ENCODE measurements around the gene PRTFDC1. TPM values are rescaled to one million over a fixed set of nuclear protein-coding genes. Genes with fewer than 3 reads are reported as not detected.

PRTFDC1 gene
- total RNA-seq, 1 experiment from 2014 or later = not detected

DNA sequence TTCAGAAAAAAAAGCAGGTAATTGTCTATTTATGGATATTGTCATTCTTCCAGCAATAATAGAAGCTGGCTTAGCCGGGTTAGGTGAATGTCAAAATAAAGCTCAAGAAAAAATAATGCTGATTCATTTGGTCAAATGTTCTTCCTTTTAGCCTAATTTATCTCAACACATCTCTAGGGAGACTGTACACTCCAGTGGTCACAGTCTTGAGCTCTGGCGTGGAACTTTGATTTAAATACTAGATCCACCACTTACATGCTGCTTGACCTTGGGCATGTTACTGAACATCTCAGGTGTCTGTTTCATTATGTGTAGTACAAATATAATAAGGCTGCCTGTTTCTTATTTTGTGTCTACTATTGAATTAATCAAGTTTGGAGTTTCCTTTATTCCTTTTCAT is 22.0 kb downstream of the PRTFDC1 start:
- Histone ChIP-seq H3K36me3 (ENCODE audit: control insufficient read depth in 1 of 2, insufficient read depth in 2 of 2, low read length in 2 of 2) (no peaks in the 10 kb centered on the region), H3K9ac (ENCODE audit: low read length) (no peak overlapping the region), H4K20me1 (ENCODE audit: insufficient read depth) (no peaks in the 10 kb centered on the region), H3K4me3 (replicated peaks in 1 of 2; ENCODE audit: low read depth in 1 of 2, low read length in 2 of 2) (no peak overlapping the region), H3K9me3 (ENCODE audit: control insufficient read depth in 1 of 2, insufficient read depth in 1 of 2, low read depth in 1 of 2, low read length in 2 of 2) (no peaks in the 10 kb centered on the region), H2AFZ (ENCODE audit: low read depth, low read length, poor library complexity, severe bottlenecking) (no peak overlapping the region), H3K27ac (ENCODE audit: low read depth, low read length) (no peak overlapping the region), H3K4me1 (ENCODE audit: control insufficient read depth in 1 of 2, insufficient read depth in 2 of 2, low read length in 2 of 2) (no peaks in the 10 kb centered on the region), H3K4me2 (ENCODE audit: low read length) (no peak overlapping the region), H3K27me3 (ENCODE audit: insufficient read depth, low read length) (no peaks in the 10 kb centered on the region), H3K9me2 (ENCODE audit: insufficient read depth) (no peaks in the 10 kb centered on the region), H3K79me2 (ENCODE audit: insufficient read depth, low read length) (no peaks in the 10 kb centered on the region)
- ChIA-PET CTCF (no interaction called here), POLR2A (interaction anchor here (1.3 kb wide), 1 partner anchor 15 kb away, joined by 3 read pairs; no protein-coding TSS in a partner anchor), RAD21 (ENCODE audit: low non-redundant PET in 1 of 2, low total read pairs in 2 of 2, uncharacterized antibody in 2 of 2, unreplicated experiment in 2 of 2) (no interaction called here)
- TF ChIP-seq ZNF274 (IDR thresholded peaks at IDR 0.05; ENCODE audit: low read depth, low read length) (no peak), RAD21 (IDR thresholded peaks at IDR 0.05; ENCODE audit: low read depth) (no peak), YY1 (IDR thresholded peaks at IDR 0.05; ENCODE audit: extremely low read depth, insufficient replicate concordance, low read depth, low read length) (no peak), EZH2 (IDR thresholded peaks at IDR 0.05) (no peak), CBX3 (IDR thresholded peaks at IDR 0.05; ENCODE audit: low read depth) (no peak), REST (IDR thresholded peaks at IDR 0.05; ENCODE audit: low read depth) (no peak), EGR1 (IDR thresholded peaks at IDR 0.05; ENCODE audit: low read depth) (no peak), CEBPB (IDR thresholded peaks at IDR 0.05; ENCODE audit: low read depth) (no peak), FOSL1 (IDR thresholded peaks at IDR 0.05; ENCODE audit: low read depth) (no peak), ELF1 (IDR thresholded peaks at IDR 0.05; ENCODE audit: borderline replicate concordance, low read depth) (no peak), EZH2phosphoT487 (IDR thresholded peaks at IDR 0.05; ENCODE audit: borderline replicate concordance) (no peak)
- TF ChIP-seq, protein P1, sequence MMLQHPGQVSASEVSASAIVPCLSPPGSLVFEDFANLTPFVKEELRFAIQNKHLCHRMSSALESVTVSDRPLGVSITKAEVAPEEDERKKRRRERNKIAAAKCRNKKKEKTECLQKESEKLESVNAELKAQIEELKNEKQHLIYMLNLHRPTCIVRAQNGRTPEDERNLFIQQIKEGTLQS (IDR thresholded peaks at IDR 0.05) = no peak
- TF ChIP-seq, protein P2, sequence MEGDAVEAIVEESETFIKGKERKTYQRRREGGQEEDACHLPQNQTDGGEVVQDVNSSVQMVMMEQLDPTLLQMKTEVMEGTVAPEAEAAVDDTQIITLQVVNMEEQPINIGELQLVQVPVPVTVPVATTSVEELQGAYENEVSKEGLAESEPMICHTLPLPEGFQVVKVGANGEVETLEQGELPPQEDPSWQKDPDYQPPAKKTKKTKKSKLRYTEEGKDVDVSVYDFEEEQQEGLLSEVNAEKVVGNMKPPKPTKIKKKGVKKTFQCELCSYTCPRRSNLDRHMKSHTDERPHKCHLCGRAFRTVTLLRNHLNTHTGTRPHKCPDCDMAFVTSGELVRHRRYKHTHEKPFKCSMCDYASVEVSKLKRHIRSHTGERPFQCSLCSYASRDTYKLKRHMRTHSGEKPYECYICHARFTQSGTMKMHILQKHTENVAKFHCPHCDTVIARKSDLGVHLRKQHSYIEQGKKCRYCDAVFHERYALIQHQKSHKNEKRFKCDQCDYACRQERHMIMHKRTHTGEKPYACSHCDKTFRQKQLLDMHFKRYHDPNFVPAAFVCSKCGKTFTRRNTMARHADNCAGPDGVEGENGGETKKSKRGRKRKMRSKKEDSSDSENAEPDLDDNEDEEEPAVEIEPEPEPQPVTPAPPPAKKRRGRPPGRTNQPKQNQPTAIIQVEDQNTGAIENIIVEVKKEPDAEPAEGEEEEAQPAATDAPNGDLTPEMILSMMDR (IDR thresholded peaks at IDR 0.05 in 2 of 3, conservative IDR thresholded peaks at IDR 0.05 in 1 of 3; ENCODE audit: borderline replicate concordance in 1 of 3, insufficient read depth in 1 of 3, low read depth in 2 of 3, low read length in 2 of 3) = no peak
- BruUV-seq (replicated peaks) = no TSS peak
- intact Hi-C loops (cut with micrococcal nuclease) = no loop called here
- ATAC-seq (no peak), DNase-seq (ENCODE audit: low read depth, low spot score) (no peak)

Data from HCT116 (cell line).